Transverse colon (tissue), 4 donors: Measurements from ENCODE around the gene MICU2. TPM values are rescaled to one million over a fixed set of nuclear protein-coding genes. Genes with fewer than 3 reads are reported as not detected.
"Not testable (repeated sequence)": the region's sequence is repeated elsewhere in the genome, so short reads cannot be mapped to it uniquely, and the experiment has no call there.

ENCODE experiments used
- DNase-seq: peaks from one replicate; pipeline ENCODE4 v3.0.0-alpha.2; 2019
- H3K27ac ChIP-seq, 4 donors: fragments of 200-600 bp; sonication (generic); 2 replicates each; pipeline ENCODE4 v1.5.1; 2016 to 2018; ENCODE audit warnings: inconsistent platforms in 4 of 4
- H3K27me3 ChIP-seq: fragments of 200-600 bp; sonication (generic); 2 replicates; pipeline ENCODE4 v1.5.1; 2017; ENCODE audit warnings: inconsistent platforms
- H3K36me3 ChIP-seq, 4 donors: fragments of 200-600 bp; sonication (generic); 2 replicates each; pipeline ENCODE4 v1.5.1; 2017 to 2019; ENCODE audit warnings: inconsistent platforms in 4 of 4
- H3K4me1 ChIP-seq, 4 donors: fragments of 200-600 bp; sonication (generic); 2 replicates each; pipeline ENCODE4 v1.5.1; 2017 to 2020; ENCODE audit warnings: inconsistent platforms in 4 of 4
- H3K4me3 ChIP-seq, 4 donors: fragments of 200-600 bp; sonication (generic); 1 replicate in 1 of 4; 2 replicates in 3 of 4; pipeline versions ENCODE4 v1.5.1 to v1.6.1; 2017 to 2019; ENCODE audit warnings: inconsistent platforms in 4 of 4
- H3K9me3 ChIP-seq, 2 donors: fragments of 200-600 bp; sonication (generic); 2 replicates each; pipeline ENCODE4 v1.5.1; 2017 to 2019; ENCODE audit warnings: inconsistent platforms in 2 of 2
- CTCF ChIP-seq, 5 experiments: fragments of 200-600 bp in 3 of 5; fragments of 450-650 bp in 2 of 5; sonication (generic) in 3 of 5; IDR thresholded peaks; 1 replicate in 2 of 5; 2 replicates in 3 of 5; pipeline ENCODE4 v1.5.1; 2016 to 2017; ENCODE audit warnings: antibody characterized with exemption in 5 of 5, inconsistent platforms in 3 of 5, mild to moderate bottlenecking in 2 of 5, moderate library complexity in 1 of 5
- EP300 ChIP-seq: sonication (generic); formaldehyde crosslinking; IDR thresholded peaks from one replicate; pipeline ENCODE4 v1.6.1; 2017; ENCODE audit warnings: antibody characterized with exemption, low read depth
- POLR2A ChIP-seq: fragments of 450-650 bp; IDR thresholded peaks from one replicate; pipeline ENCODE4 v1.6.1; 2016; ENCODE audit warnings: antibody characterized with exemption, mild to moderate bottlenecking, moderate library complexity
- POLR2AphosphoS5 ChIP-seq, 3 donors: sonication (generic); formaldehyde crosslinking; IDR thresholded peaks; one replicate each; pipeline ENCODE4 v1.6.1; 2016; ENCODE audit warnings: antibody characterized with exemption in 3 of 3
- WGBS, 2 donors: methylation state at CpG; one replicate each; pipeline ENCODE4 v1.1.5; 2018; ENCODE audit warnings: low coverage in 1 of 2; 5-methylcytosine and 5-hydroxymethylcytosine counted together
- in situ Hi-C, 4 donors: fragments of 200-750 bp; cut with MboI; loops; one replicate each; pipeline versions ENCODE4 v1.15.0 to v1.15.1; 2017; ENCODE audit warnings: low sequenced_read_pairs in 3 of 4, low pct_ligation_motif_present in 1 of 4, low pct_unique_long_range_greater_than_20kb in 1 of 4
- intact Hi-C: fragments of 100-400 bp; cut with DNase I; formaldehyde crosslinking; loops from one replicate; pipeline ENCODE4 v1.15.1; 2023; ENCODE audit warnings: low total_unique reads
- total RNA-seq, 4 donors: library from RNA; depleted of rRNA; stranded (reverse); fragments of >200 nt; gene quantifications; one replicate each; pipeline ENCODE4 v1.1.0, GENCODE V29; 2016

The MICU2 gene
- total RNA-seq, 4 donors from 2014 or later = 48.8 to 101 (median 90.0) TPM

- H3K27me3 ChIP-seq = no peaks in the 10 kb centered on the region
- intact Hi-C loops (loop anchor here (5.0 kb wide), 1 partner anchor 1414 kb away; no protein-coding TSS in a partner anchor), in situ Hi-C loops (no loop called here)
- no peak overlapping the region for H3K27ac ChIP-seq
- DNase-seq = no peak
- no peak for TF ChIP-seq POLR2A
- no peak for TF ChIP-seq CTCF (IDR thresholded peaks at IDR 0.05)
- TF ChIP-seq POLR2AphosphoS5 (IDR thresholded peaks at IDR 0.05) = no peak
- TF ChIP-seq EP300 = no peak
- peaks cover 0 to 3% (median 0%) of the 10 kb centered on the region in 4 donors for H3K36me3 ChIP-seq
- H3K9me3 ChIP-seq = peaks cover 0 to 3% of the 10 kb centered on the region in 2 donors
- H3K4me3 ChIP-seq = no peak overlapping the region
- peaks cover 0 to 4% (median 0%) of the 10 kb centered on the region in 4 donors for H3K4me1 ChIP-seq
These were observed 7.2 kb downstream of the MICU2 start for GRCh38 chr13:21596722-21597121.

- TF ChIP-seq EP300 = no peak
- no peak overlapping the region for H3K27ac ChIP-seq
- DNase-seq = no peak
- no peaks in the 10 kb centered on the region for H3K27me3 ChIP-seq
- intact Hi-C loops = loop anchor here (5.0 kb wide), 1 partner anchor 1413 kb away; no protein-coding TSS in a partner anchor
- peaks cover 0 to 4% (median 0%) of the 10 kb centered on the region in 4 donors for H3K4me1 ChIP-seq
- peaks cover 0 to 3% of the 10 kb centered on the region in 2 donors for H3K9me3 ChIP-seq
- H3K36me3 ChIP-seq = peaks cover 0 to 3% (median 0%) of the 10 kb centered on the region in 4 donors
- in situ Hi-C loops = no loop called here
- H3K4me3 ChIP-seq = no peak overlapping the region
These were observed 8.5 kb downstream of the MICU2 start for GRCh38 chr13:21595546-21595822.

GRCh38 chr13:21594715-21595545, 9.0 kb downstream of the MICU2 start:
- in situ Hi-C loops (no loop called here), intact Hi-C loops (loop anchor here (5.0 kb wide), 1 partner anchor 1413 kb away; no protein-coding TSS in a partner anchor)

GRCh38 chr13:21590665-21591456, 13.1 kb downstream of the MICU2 start:
- H3K4me3 ChIP-seq, H3K4me1 ChIP-seq, in situ Hi-C loops, H3K27me3 ChIP-seq, H3K9me3 ChIP-seq, H3K27ac ChIP-seq, H3K36me3 ChIP-seq, DNase-seq, intact Hi-C loops: not testable (repeated sequence)
- WGBS, 2 donors = 77 to 93% methylated on average over 9 to 11 of the region's 11 CpGs

More at GRCh38 chr13:21594715-21595545, 9.0 kb downstream of the MICU2 start:
- TF ChIP-seq EP300 (no peak), POLR2AphosphoS5 (IDR thresholded peaks at IDR 0.05) (no peak), CTCF (IDR thresholded peaks at IDR 0.05) (no peak)
- H3K9me3 ChIP-seq = peaks cover 0 to 3% of the 10 kb centered on the region in 2 donors
- no peaks in the 10 kb centered on the region for H3K27me3 ChIP-seq
- H3K27ac ChIP-seq = no peak overlapping the region
- H3K36me3 ChIP-seq = peaks cover 0 to 3% (median 0%) of the 10 kb centered on the region in 4 donors
- DNase-seq = no peak
- 61 to 71% methylated on average over 3 of the region's 3 CpGs for WGBS, 2 donors
- peaks cover 0 to 4% (median under 1%) of the 10 kb centered on the region in 4 donors for H3K4me1 ChIP-seq
- H3K4me3 ChIP-seq = no peak overlapping the region

- intact Hi-C loops = no loop called here
- Histone ChIP-seq H3K4me1 (peaks cover 0 to 9% (median 0%) of the 10 kb centered on the region in 4 donors), H3K36me3 (no peaks in the 10 kb centered on the region), H3K27me3 (no peaks in the 10 kb centered on the region), H3K4me3 (no peak overlapping the region), H3K9me3 (peaks cover 0 to 3% of the 10 kb centered on the region in 2 donors), H3K27ac (no peak overlapping the region)
- TF ChIP-seq EP300 = no peak
- TF ChIP-seq POLR2AphosphoS5 (IDR thresholded peaks at IDR 0.05) = no peak
- TF ChIP-seq POLR2A = no peak
- TF ChIP-seq CTCF (IDR thresholded peaks at IDR 0.05) = no peak
- in situ Hi-C loops = no loop called here
- no peak for DNase-seq
- 82 to 88% methylated on average over 5 of the region's 5 CpGs for WGBS, 2 donors
These were observed 13.7 kb downstream of the MICU2 start for GRCh38 chr13:21590231-21590630.

- intact Hi-C loops, H3K27me3 ChIP-seq, DNase-seq, H3K27ac ChIP-seq, H3K4me1 ChIP-seq, H3K36me3 ChIP-seq, H3K9me3 ChIP-seq, in situ Hi-C loops, H3K4me3 ChIP-seq: not testable (repeated sequence)
- 71 to 77% methylated on average over 6 of the region's 6 CpGs for WGBS, 2 donors
These were observed 14.5 kb downstream of the MICU2 start for GRCh38 chr13:21589510-21589909.

GRCh38 chr13:21588411-21588810, 15.6 kb downstream of the MICU2 start:
- H3K4me1 ChIP-seq, intact Hi-C loops, H3K27me3 ChIP-seq, H3K27ac ChIP-seq, in situ Hi-C loops, DNase-seq, H3K9me3 ChIP-seq, H3K36me3 ChIP-seq, H3K4me3 ChIP-seq: not testable (repeated sequence)
- 60 to 89% methylated on average over 1 to 5 of the region's 5 CpGs for WGBS, 2 donors
